IMR-90 (cell line): ENCODE results near the gene WIPF2. TPM values are rescaled to one million over a fixed set of nuclear protein-coding genes. Genes with fewer than 3 reads are reported as not detected.

Experiments
- ATAC-seq: fragments of 200-7000 bp; cut with Tn5 transposase; 2 replicates; pipeline ENCODE4 v1.9.1; 2020; ENCODE audit warnings: low read depth, mild to moderate bottlenecking, moderate library complexity
- BruUV-seq: library from RNA; stranded (reverse); fragments of 400-500 nt; replicated peaks from 2 replicates; lab custom pipeline; 2021; lab: Mats Ljungman, UMichigan
- CTCF ChIA-PET: fragments of 300-600 bp; formaldehyde crosslinking; extraction: SDS; loops from one replicate; lab custom pipeline; 2021; ENCODE audit warnings: antibody characterized with exemption; lab: Yijun Ruan, JAX
- POLR2A ChIA-PET: fragments of 300-600 bp; sonication (Branson Sonifier 250); formaldehyde crosslinking; loops from one replicate; lab custom pipeline; 2022; ENCODE audit warnings: antibody characterized with exemption; ENCODE audit not compliant: unreplicated experiment; lab: Charles Lee
- DNase-seq: peaks from one replicate; pipeline ENCODE4 v3.0.0; 2013
- H2AFZ ChIP-seq: replicated peaks from 2 replicates; pipeline ENCODE3; 2013; ENCODE audit warnings: low read length, mild to moderate bottlenecking; ENCODE audit not compliant: poor library complexity
- H2AK5ac ChIP-seq: 2 replicates; pipeline ENCODE4 v1.6.1; 2013; ENCODE audit warnings: low read depth, low read length, inconsistent platforms
- H2AK9ac ChIP-seq: replicated peaks from 2 replicates; pipeline ENCODE3; 2013; ENCODE audit warnings: mild to moderate bottlenecking, low read depth, low read length, moderate library complexity; ENCODE audit not compliant: poor library complexity
- H2BK120ac ChIP-seq: 2 replicates; pipeline ENCODE4 v1.6.1; 2013; ENCODE audit warnings: low read depth, low read length, inconsistent platforms
- H2BK15ac ChIP-seq: 3 replicates; pipeline ENCODE4 v1.6.1; 2013; ENCODE audit warnings: low read depth, low read length, inconsistent platforms
- H2BK20ac ChIP-seq: 2 replicates; pipeline ENCODE4 v1.6.1; 2013; ENCODE audit warnings: low read depth, mild to moderate bottlenecking, inconsistent platforms, low read length, moderate library complexity
- H2BK5ac ChIP-seq: 2 replicates; pipeline ENCODE4 v1.6.1; 2013; ENCODE audit warnings: mild to moderate bottlenecking, low read depth, low read length, inconsistent platforms; ENCODE audit not compliant: poor library complexity, severe bottlenecking
- H3K14ac ChIP-seq: replicated peaks from 2 replicates; pipeline ENCODE4 v1.6.1; 2013; ENCODE audit warnings: low read depth, low read length, inconsistent platforms
- H3K18ac ChIP-seq: 2 replicates; pipeline ENCODE4 v1.6.1; 2013; ENCODE audit warnings: low read depth, low read length, control low read depth
- H3K23ac ChIP-seq: 2 replicates; pipeline ENCODE4 v1.6.1; 2013; ENCODE audit warnings: low read depth, low read length, inconsistent platforms
- H3K27ac ChIP-seq: 2 replicates; pipeline ENCODE4 v1.5.1; 2013; ENCODE audit warnings: mild to moderate bottlenecking, control low read depth, low read length; ENCODE audit not compliant: insufficient read depth
- H3K27me3 ChIP-seq: 2 replicates; pipeline ENCODE4 v1.6.1; 2013; ENCODE audit warnings: low read length; ENCODE audit not compliant: control insufficient read depth, insufficient read depth
- H3K36me3 ChIP-seq: 2 replicates; pipeline ENCODE4 v1.6.1; 2013; ENCODE audit warnings: low read length, mixed read lengths; ENCODE audit not compliant: control insufficient read depth, insufficient read depth
- H3K4ac ChIP-seq: 2 replicates; pipeline ENCODE4 v1.6.1; 2013; ENCODE audit warnings: low read depth, low read length, inconsistent platforms
- H3K4me1 ChIP-seq: 2 replicates; pipeline ENCODE4 v1.6.1; 2013; ENCODE audit warnings: low read length, mixed read lengths; ENCODE audit not compliant: control insufficient read depth, insufficient read depth
- H3K4me2 ChIP-seq: 2 replicates; pipeline ENCODE4 v1.6.1; 2013; ENCODE audit warnings: low read depth, mild to moderate bottlenecking, control low read depth, low read length, moderate library complexity
- H3K4me3 ChIP-seq: 2 replicates; pipeline ENCODE4 v1.5.1; 2013; ENCODE audit warnings: low read depth, mild to moderate bottlenecking, control low read depth, low read length, moderate library complexity; ENCODE audit not compliant: insufficient read depth
- H3K56ac ChIP-seq: 2 replicates; pipeline ENCODE4 v1.6.1; 2013; ENCODE audit warnings: low read length, inconsistent platforms; ENCODE audit not compliant: insufficient read depth; ENCODE audit errors: extremely low read depth
- H3K79me1 ChIP-seq, 2 experiments: 2 replicates each; pipeline ENCODE4 v1.6.1; 2013; ENCODE audit warnings: low read length in 2 of 2, inconsistent platforms in 1 of 2, low read depth in 1 of 2
- H3K9ac ChIP-seq: 2 replicates; pipeline ENCODE4 v1.6.1; 2013; ENCODE audit warnings: low read depth, low read length, control low read depth
- H3K9me1 ChIP-seq: 2 replicates; pipeline ENCODE4 v1.6.1; 2013; ENCODE audit warnings: low read length, inconsistent platforms; ENCODE audit not compliant: insufficient read depth
- H3K9me3 ChIP-seq: 2 replicates; pipeline ENCODE4 v1.6.1; 2013; ENCODE audit warnings: low read length; ENCODE audit not compliant: control insufficient read depth, insufficient read depth
- H4K20me1 ChIP-seq: 2 replicates; pipeline ENCODE4 v1.6.1; 2013; ENCODE audit warnings: low read length, inconsistent platforms; ENCODE audit not compliant: insufficient read depth
- H4K5ac ChIP-seq: 2 replicates; pipeline ENCODE4 v1.6.1; 2013; ENCODE audit warnings: mild to moderate bottlenecking, low read depth, low read length, control low read depth
- H4K8ac ChIP-seq, 2 experiments: 2 replicates each; pipeline ENCODE4 v1.6.1; 2013; ENCODE audit warnings: low read depth in 2 of 2, low read length in 2 of 2, control low read depth in 1 of 2, inconsistent platforms in 1 of 2
- H4K91ac ChIP-seq: 2 replicates; pipeline ENCODE4 v1.6.1; 2013; ENCODE audit warnings: low read depth, low read length, inconsistent platforms; ENCODE audit not compliant: insufficient read depth
- BHLHE40 ChIP-seq: fragments of 150-350 bp; IDR thresholded peaks from 2 replicates; pipeline ENCODE4 v1.6.1; 2016; ENCODE audit warnings: mild to moderate bottlenecking, low read depth, low read length
- CHD1 ChIP-seq: IDR thresholded peaks from 2 replicates; pipeline ENCODE4 v1.6.1; 2012; ENCODE audit warnings: low read depth, low read length, improper control_type of control experiment
- CTCF ChIP-seq: conservative IDR thresholded peaks from 2 replicates; pipeline ENCODE4 v1.5.1; 2012; ENCODE audit warnings: mild to moderate bottlenecking, low read depth, low read length, improper control_type of control experiment
- FOS ChIP-seq: fragments of 150-350 bp; IDR thresholded peaks from 2 replicates; pipeline ENCODE4 v1.6.1; 2016; ENCODE audit warnings: low read depth, low read length
- MAFK ChIP-seq: IDR thresholded peaks from 2 replicates; pipeline ENCODE4 v1.6.1; 2012; ENCODE audit warnings: low read depth, low read length, improper control_type of control experiment
- MXI1 ChIP-seq: IDR thresholded peaks from 2 replicates; pipeline ENCODE4 v1.6.1; 2012; ENCODE audit warnings: low read depth, mild to moderate bottlenecking, low read length, moderate library complexity, borderline replicate concordance
- NFE2L2 ChIP-seq: fragments of 150-350 bp; IDR thresholded peaks from 2 replicates; pipeline ENCODE4 v1.6.1; 2016; ENCODE audit warnings: low read depth, mild to moderate bottlenecking, low read length
- POLR2A ChIP-seq: IDR thresholded peaks from 2 replicates; pipeline ENCODE4 v1.6.1; 2012; ENCODE audit warnings: mild to moderate bottlenecking, low read depth, low read length
- RAD21 ChIP-seq: IDR thresholded peaks from 2 replicates; pipeline ENCODE4 v1.6.1; 2012; ENCODE audit warnings: low read length, improper control_type of control experiment
- RCOR1 ChIP-seq: IDR thresholded peaks from 2 replicates; pipeline ENCODE4 v1.6.1; 2012; ENCODE audit warnings: mild to moderate bottlenecking, low read length, improper control_type of control experiment; ENCODE audit not compliant: insufficient replicate concordance
- SMC3 ChIP-seq: fragments of 150-350 bp; IDR thresholded peaks from 2 replicates; pipeline ENCODE4 v1.6.1; 2016; ENCODE audit warnings: low read depth, mild to moderate bottlenecking, antibody characterized with exemption, low read length, moderate library complexity
- WGBS, 2 experiments: methylation state at CpG; one replicate each; pipeline versions ENCODE4 v1.1.5 to v1.1.7; 2013; ENCODE audit warnings: missing lambda C conversion rate in 2 of 2; ENCODE audit not compliant: insufficient read length in 1 of 2; ENCODE audit errors: extremely low coverage in 2 of 2; 5-methylcytosine and 5-hydroxymethylcytosine counted together
- dilution Hi-C: fragments of 300-500 bp; cut with HindIII; formaldehyde crosslinking; loops from one replicate; pipeline ENCODE4 v1.14.3; 2018; ENCODE audit warnings: low sequenced_read_pairs; ENCODE audit not compliant: unreplicated experiment
- in situ Hi-C: fragments of 300-500 bp; cut with MboI; formaldehyde crosslinking; loops from 3 replicates; pipeline ENCODE4 v1.14.3; 2019; ENCODE audit warnings: low sequenced_read_pairs, inconsistent platforms, mixed read lengths
- intact Hi-C: fragments of 100-400 bp; cut with micrococcal nuclease; formaldehyde crosslinking; loops from 2 replicates; pipeline ENCODE4 v1.10.0; 2022
- polyA plus RNA-seq, 3 experiments: library from polyadenylated mRNA; depleted of rRNA; stranded (reverse); fragments of >200 nt; gene quantifications; 2 replicates each; pipeline ENCODE4 v1.2.3, GENCODE V29; 2012; ENCODE audit warnings: low replicate concordance in 1 of 3
- total RNA-seq: library from RNA; depleted of rRNA; stranded (reverse); fragments of >200 nt; gene quantifications from 2 replicates; pipeline ENCODE4 v1.2.3, GENCODE V29; 2012
- TF ChIP-seq, protein P1 (sequence below): fragments of 150-350 bp; IDR thresholded peaks from 2 replicates; pipeline ENCODE4 v1.6.1; 2017; ENCODE audit warnings: mild to moderate bottlenecking, antibody characterized with exemption, low read length, low read depth

WIPF2 gene
- total and polyA plus RNA-seq, 2 of the 4 experiments (the other 2 are of a cell fraction), result 2.0 to 8.9 TPM

GRCh38 chr17:40313668-40314583 lies 94.8 kb downstream of the WIPF2 start (continued):
- TF ChIP-seq POLR2A, result no peak
- TF ChIP-seq RCOR1, result no peak
- no peak for TF ChIP-seq SMC3

DNA sequence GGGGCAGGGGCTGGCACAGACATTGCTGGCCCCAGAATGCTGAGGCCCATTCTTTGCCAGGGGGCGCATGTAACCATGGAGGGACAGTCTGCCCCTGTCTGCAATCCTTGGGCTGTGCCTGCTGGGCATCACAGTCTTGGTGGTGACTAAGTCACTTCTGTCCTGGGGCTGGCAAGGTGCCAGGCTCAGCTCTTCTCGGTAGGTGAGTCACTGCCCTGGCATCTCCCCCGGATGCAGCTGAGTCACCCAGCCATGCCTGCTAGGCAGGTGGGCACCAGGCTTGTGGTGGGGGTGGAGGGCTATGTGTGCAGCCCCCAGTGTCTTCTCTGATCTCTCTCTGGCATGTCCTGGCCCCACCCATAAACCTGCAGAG lies 95.5 kb downstream of the WIPF2 start:
- peak overlapping the region; percentile 94 for H2AK5ac ChIP-seq
- DNase-seq (peak; percentile 91), ATAC-seq (no peak)
- H3K14ac ChIP-seq, result peak overlapping the region; percentile 63
- H3K4me1 ChIP-seq, result peaks cover 59% of the 10 kb centered on the region
- H3K27ac ChIP-seq, result no peak overlapping the region; the same call in 1 of the 2 replicates
- H4K91ac ChIP-seq, result peak overlapping the region; percentile 72; the same call in 1 of the 2 replicates
- in situ Hi-C loops, result no loop called here
- CTCF ChIA-PET, result interaction anchor here (0.9 kb wide), 1 partner anchor 218 kb away, joined by 3 read pairs; no protein-coding TSS in a partner anchor
- H4K8ac ChIP-seq, result peak overlapping the region in 1 of 2 experiments; percentile 48; a peak in 1 of 4 replicates
- BruUV-seq, result no TSS peak
- H2BK15ac ChIP-seq, result peak overlapping the region; percentile 38; the same call in 2 of the 3 replicates
- no peak overlapping the region for H3K9ac ChIP-seq
- WGBS, 2 experiments, result no CpG with 5 or more reads among the region's 3 CpGs
- peak overlapping the region; percentile 49 for H2AK9ac ChIP-seq
- H3K4me2 ChIP-seq, result peak overlapping the region; percentile 45; the same call in 1 of the 2 replicates
- dilution Hi-C loops, result no loop called here
- H3K9me1 ChIP-seq, result peaks cover 45% of the 10 kb centered on the region
- H3K4ac ChIP-seq, result peak overlapping the region; percentile 88
- 0 out of 2 replicates have a peak, but pooled peaks cover 12% of the 10 kb centered on the region for H4K20me1 ChIP-seq
- intact Hi-C loops, result no loop called here
- H4K5ac ChIP-seq, result no peak overlapping the region
- H3K23ac ChIP-seq, result no peak overlapping the region
- H2BK120ac ChIP-seq, result peak overlapping the region; percentile 70; the same call in 1 of the 2 replicates
- POLR2A ChIA-PET, result no interaction called here
- H3K27me3 ChIP-seq, result no peaks in the 10 kb centered on the region
- peaks cover 7 to 51% of the 10 kb centered on the region in 2 experiments; a peak in 3 of 4 replicates for H3K79me1 ChIP-seq
- no peaks in the 10 kb centered on the region for H3K36me3 ChIP-seq
- H2BK5ac ChIP-seq, result peak overlapping the region; percentile 78
- H3K9me3 ChIP-seq, result no peaks in the 10 kb centered on the region
- H3K56ac ChIP-seq, result no peak overlapping the region
- H3K4me3 ChIP-seq, result no peak overlapping the region
- H2AFZ ChIP-seq, result peak overlapping the region; percentile 56
- peak overlapping the region; percentile 76; the same call in 1 of the 2 replicates for H2BK20ac ChIP-seq
- H3K18ac ChIP-seq, result peak overlapping the region; percentile 59; the same call in 1 of the 2 replicates
- TF ChIP-seq, protein P1, sequence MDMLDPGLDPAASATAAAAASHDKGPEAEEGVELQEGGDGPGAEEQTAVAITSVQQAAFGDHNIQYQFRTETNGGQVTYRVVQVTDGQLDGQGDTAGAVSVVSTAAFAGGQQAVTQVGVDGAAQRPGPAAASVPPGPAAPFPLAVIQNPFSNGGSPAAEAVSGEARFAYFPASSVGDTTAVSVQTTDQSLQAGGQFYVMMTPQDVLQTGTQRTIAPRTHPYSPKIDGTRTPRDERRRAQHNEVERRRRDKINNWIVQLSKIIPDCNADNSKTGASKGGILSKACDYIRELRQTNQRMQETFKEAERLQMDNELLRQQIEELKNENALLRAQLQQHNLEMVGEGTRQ, result no peak
- TF ChIP-seq RCOR1 (peak; percentile 38), CTCF (no peak), RAD21 (no peak), BHLHE40 (peak; percentile 67; the same call in 1 of the 2 replicates), CHD1 (no peak), NFE2L2 (peak; percentile 59; the same call in 1 of the 2 replicates), FOS (peak; percentile 97), POLR2A (no peak), SMC3 (peak; percentile 11; the same call in 1 of the 2 replicates), MAFK (0 out of 2 replicates have a peak, but pooled peaks have one; percentile 27), MXI1 (0 out of 2 replicates have a peak, but pooled peaks have one; percentile 35)
